GM12878 (cell line): ENCODE results near the gene GRIP2. TPM values are rescaled to one million over a fixed set of nuclear protein-coding genes. Genes with fewer than 3 reads are reported as not detected.

ENCODE experiments used
- ATAC-seq: fragments of 200-7000 bp; cut with Tn5 transposase; 3 replicates; pipeline ENCODE4 v1.9.1; 2020; ENCODE audit warnings: mild to moderate bottlenecking, moderate library complexity
- BruUV-seq: library from RNA; stranded (reverse); fragments of 400-500 nt; replicated peaks from 2 replicates; lab custom pipeline; 2021; lab: Mats Ljungman, UMichigan
- CTCF ChIA-PET: fragments of 300-600 bp; sonication (Branson Sonifier 250); formaldehyde crosslinking; extraction: SDS; loops from one replicate; lab custom pipeline; 2021; ENCODE audit warnings: inconsistent platforms; lab: Yijun Ruan, JAX
- POLR2A ChIA-PET: fragments of 350-600 bp; formaldehyde crosslinking; extraction: SDS; loops from one replicate; lab custom pipeline; 2021; ENCODE audit warnings: inconsistent platforms; lab: Charles Lee
- RAD21 ChIA-PET: fragments of 300-600 bp; sonication (Branson Sonifier 250); formaldehyde crosslinking; loops from one replicate; lab custom pipeline; 2023; ENCODE audit warnings: antibody characterized with exemption; ENCODE audit not compliant: unreplicated experiment; lab: Charles Lee
- SMC1A ChIA-PET: fragments of 300-600 bp; sonication (Branson Sonifier 250); formaldehyde crosslinking; loops from one replicate; lab custom pipeline; 2023; ENCODE audit not compliant: unreplicated experiment, uncharacterized antibody; lab: Charles Lee
- DNase-seq: peaks from one replicate; pipeline ENCODE4 v3.0.0-alpha.2; 2011; ENCODE audit warnings: low read depth, low spot score
- FAIRE-seq: peaks from 3 replicates; lab custom pipeline; 2011; peaks lifted over from hg19 to GRCh38; lab: Jason Lieb, UNC
- H2AFZ ChIP-seq: 2 replicates; pipeline ENCODE4 v1.6.0; 2011; ENCODE audit warnings: low read depth, low read length, control low read depth; ENCODE audit not compliant: control insufficient read depth
- H3K27ac ChIP-seq: 2 replicates; pipeline ENCODE4 v1.5.1; 2011; ENCODE audit warnings: control low read depth; ENCODE audit not compliant: control insufficient read depth, insufficient read depth
- H3K27me3 ChIP-seq, 2 experiments: replicated peaks in 1 of 2; 2 replicates each; pipeline versions ENCODE4 v1.6.0 to v1.6.1; 2011; ENCODE audit warnings: low read length in 1 of 2; ENCODE audit not compliant: control insufficient read depth in 2 of 2, insufficient read depth in 2 of 2
- H3K36me3 ChIP-seq, 2 experiments: 2 replicates each; pipeline ENCODE4 v1.5.1; 2011; ENCODE audit warnings: low read length in 1 of 2; ENCODE audit not compliant: control insufficient read depth in 2 of 2, insufficient read depth in 2 of 2
- H3K4me1 ChIP-seq: 2 replicates; pipeline ENCODE4 v1.6.1; 2011; ENCODE audit warnings: mild to moderate bottlenecking, low read length, moderate library complexity, mixed read lengths; ENCODE audit not compliant: control insufficient read depth, insufficient read depth
- H3K4me2 ChIP-seq: 2 replicates; pipeline ENCODE4 v1.6.0; 2011; ENCODE audit warnings: control low read depth; ENCODE audit not compliant: control insufficient read depth, insufficient read depth
- H3K4me3 ChIP-seq: fragments of 200-600 bp; sonication (generic); 2 replicates; pipeline ENCODE4 v1.5.1; 2016
- H3K79me2 ChIP-seq: 2 replicates; pipeline ENCODE4 v1.6.0; 2011; ENCODE audit warnings: low read length; ENCODE audit not compliant: control insufficient read depth, insufficient read depth
- H3K9ac ChIP-seq: 2 replicates; pipeline ENCODE4 v1.8.0; 2011; ENCODE audit warnings: low read length, control low read depth, mixed read lengths; ENCODE audit not compliant: control insufficient read depth, insufficient read depth
- H3K9me3 ChIP-seq: replicated peaks from 3 replicates; pipeline ENCODE4 v1.5.1; 2011; ENCODE audit warnings: mild to moderate bottlenecking, low read length; ENCODE audit not compliant: control insufficient read depth, insufficient read depth
- H4K20me1 ChIP-seq: 2 replicates; pipeline ENCODE4 v1.6.0; 2011; ENCODE audit not compliant: control insufficient read depth, insufficient read depth
- ATF3 ChIP-seq: IDR thresholded peaks from 2 replicates; pipeline ENCODE4 v1.6.1; 2011; ENCODE audit warnings: low read depth, mild to moderate bottlenecking, low read length, moderate library complexity, borderline replicate concordance; ENCODE audit errors: extremely low read depth
- ATF7 ChIP-seq: fragments of 450-650 bp; IDR thresholded peaks from 2 replicates; pipeline ENCODE4 v1.6.1; 2016; ENCODE audit warnings: low read depth, mild to moderate bottlenecking
- BCLAF1 ChIP-seq: fragments of 450-650 bp; IDR thresholded peaks from 2 replicates; pipeline ENCODE4 v1.6.1; 2017; ENCODE audit warnings: antibody characterized with exemption, mild to moderate bottlenecking, moderate library complexity
- EED ChIP-seq: sonication (generic); IDR thresholded peaks from 2 replicates; pipeline ENCODE4 v1.6.1; 2016; ENCODE audit warnings: antibody characterized with exemption, low read depth
- IKZF2 ChIP-seq, 2 experiments: fragments of 450-650 bp; IDR thresholded peaks; 2 replicates each; pipeline ENCODE4 v1.6.1; 2017; ENCODE audit warnings: mild to moderate bottlenecking in 2 of 2, moderate library complexity in 2 of 2
- KDM1A ChIP-seq: fragments of 200-600 bp; sonication (generic); IDR thresholded peaks from 2 replicates; pipeline ENCODE4 v1.6.1; 2016; ENCODE audit warnings: borderline replicate concordance
- KLF5 ChIP-seq: fragments of 450-650 bp; IDR thresholded peaks from 2 replicates; pipeline ENCODE4 v1.6.1; 2014; ENCODE audit warnings: mild to moderate bottlenecking; ENCODE audit not compliant: partially characterized antibody
- NR2C2 ChIP-seq: IDR thresholded peaks from 2 replicates; pipeline ENCODE4 v1.6.1; 2011; ENCODE audit warnings: borderline replicate concordance, low read depth; ENCODE audit not compliant: control insufficient read depth, insufficient read length
- PAX5 ChIP-seq: IDR thresholded peaks from 2 replicates; pipeline ENCODE4 v1.6.1; 2011; ENCODE audit warnings: low read depth, low read length, borderline replicate concordance
- POLR2A ChIP-seq: IDR thresholded peaks from 2 replicates; pipeline ENCODE4 v1.6.1; 2011; ENCODE audit warnings: low read depth, mild to moderate bottlenecking, low read length
- RB1 ChIP-seq: fragments of 450-650 bp; formaldehyde crosslinking; IDR thresholded peaks from 2 replicates; pipeline ENCODE4 v1.6.1; 2017; ENCODE audit warnings: mild to moderate bottlenecking, borderline replicate concordance
- RELA ChIP-seq: fragments of 450-650 bp; IDR thresholded peaks from 2 replicates; pipeline ENCODE4 v1.8.0; 2014; ENCODE audit warnings: borderline replicate concordance; ENCODE audit not compliant: partially characterized antibody
- SMAD5 ChIP-seq: IDR thresholded peaks from 2 replicates; pipeline ENCODE4 v1.6.1; 2016; ENCODE audit warnings: antibody characterized with exemption, low read depth
- ZNF592 ChIP-seq: fragments of 450-650 bp; IDR thresholded peaks from 2 replicates; pipeline ENCODE4 v1.6.1; 2017; ENCODE audit warnings: mild to moderate bottlenecking, moderate library complexity
- WGBS: methylation state at CpG from one replicate; pipeline ENCODE4 v1.1.6; 2016; ENCODE audit warnings: low lambda C conversion rate; ENCODE audit not compliant: insufficient replicate concordance, insufficient coverage; ENCODE audit errors: missing lambda C conversion rate; 5-methylcytosine and 5-hydroxymethylcytosine counted together
- in situ Hi-C: fragments of 300-500 bp; cut with MboI; formaldehyde crosslinking; loops from 9 replicates; pipeline ENCODE4 v1.14.3; 2018; ENCODE audit warnings: mixed read lengths
- intact Hi-C: fragments of 100-400 bp; cut with micrococcal nuclease; formaldehyde crosslinking; loops from one replicate; pipeline ENCODE4 v1.14.2; 2022; ENCODE audit not compliant: unreplicated experiment
- polyA plus RNA-seq, 11 experiments: library from polyadenylated mRNA; depleted of rRNA in 4 of 11; unstranded in 6 of 11; stranded (reverse) in 5 of 11; fragments of >200 nt; fragmentation: Nextera tagmentation in 4 of 11; fragmentation: Illumina TruSeq in 1 of 11; extraction: Ambion mirVana in 4 of 11; extraction: Trizol in 1 of 11; gene quantifications; 1 replicate in 1 of 11; 2 replicates in 10 of 11; pipeline versions ENCODE4 v1.2.1 to v1.2.3, GENCODE V29; 2011 to 2016; ENCODE audit warnings: inconsistent platforms in 2 of 11, missing spikeins in 2 of 11, low read depth in 1 of 11
- total RNA-seq, 4 experiments: library from RNA; depleted of rRNA in 3 of 4; stranded (reverse); fragments of >200 nt in 3 of 4; fragmentation: Illumina TruSeq in 1 of 4; extraction: Trizol in 1 of 4; gene quantifications; 2 replicates each; pipeline versions ENCODE4 v1.2.1 to v1.2.3, GENCODE V29; 2013 to 2021
- TF ChIP-seq, protein P1 (sequence below): IDR thresholded peaks from 2 replicates; pipeline ENCODE4 v1.6.1; 2011; ENCODE audit warnings: borderline replicate concordance, low read depth, mild to moderate bottlenecking, moderate library complexity, low read length; ENCODE audit not compliant: insufficient read depth, poor library complexity, severe bottlenecking

Gene GRIP2
- total and polyA plus RNA-seq, 10 of the 15 experiments (the other 5 are each of a cell fraction or from before 2014, with no cell fraction given): not detected

- no peak for TF ChIP-seq ZNF592
- no peak for TF ChIP-seq ATF3
- no peak for TF ChIP-seq RELA
- no peak for TF ChIP-seq KLF5
- TF ChIP-seq RB1: no peak
- no peak for TF ChIP-seq POLR2A
Observed at GRCh38 chr3:14457481-14457880, 82.7 kb downstream of the GRIP2 start (continued).

DNA sequence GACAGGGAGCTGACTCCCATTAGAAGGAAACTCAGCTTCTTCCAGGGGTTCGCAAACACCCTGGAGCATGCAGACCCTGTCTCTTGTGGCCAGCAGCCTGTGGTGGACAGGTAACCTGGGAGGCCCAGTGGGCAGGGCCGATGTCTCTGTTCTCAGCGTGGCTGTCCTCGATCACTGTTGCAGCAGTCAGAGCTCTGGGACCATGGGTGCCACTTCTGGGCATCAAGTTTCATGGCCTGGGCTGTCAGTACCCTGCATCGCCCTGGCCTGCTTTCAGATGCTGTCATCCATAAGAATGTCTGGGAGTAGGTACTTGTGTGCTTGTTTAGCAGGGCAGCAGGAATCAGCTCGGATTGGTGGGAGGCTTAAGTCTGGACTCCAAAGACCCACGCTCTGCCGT, 83.3 kb downstream of the GRIP2 start:
- in situ Hi-C loops: no loop called here
- Histone ChIP-seq H3K4me2 (no peak overlapping the region), H3K79me2 (no peaks in the 10 kb centered on the region), H3K4me3 (no peak overlapping the region), H3K9me3 (no peaks in the 10 kb centered on the region), H4K20me1 (no peaks in the 10 kb centered on the region), H3K27me3 (no peaks in the 10 kb centered on the region), H3K27ac (no peak overlapping the region), H3K36me3 (peaks cover 8 to 21% of the 10 kb centered on the region in 2 experiments; a peak in 3 of 4 replicates), H3K9ac (no peak overlapping the region), H3K4me1 (no peaks in the 10 kb centered on the region), H2AFZ (no peak overlapping the region)
- FAIRE-seq (no peak), DNase-seq (no peak), ATAC-seq (no peak)
- ChIA-PET CTCF (interaction anchor here (0.6 to 1.5 kb wide), 7 partner anchors 8 to 253 kb away, joined by 3 to 7 read pairs (median 3); no protein-coding TSS in a partner anchor), SMC1A (interaction anchor here (2.0 kb wide), 1 partner anchor 11 kb away, joined by 9 read pairs; no protein-coding TSS in a partner anchor), POLR2A (no interaction called here), RAD21 (interaction anchor here (1.3 to 1.8 kb wide), 3 partner anchors 11 to 54 kb away, joined by 4 read pairs; partner anchors contain the start of gene SLC6A6)
- no TSS peak for BruUV-seq
- 97% methylated on average over 8 of the region's 8 CpGs for WGBS
- intact Hi-C loops: no loop called here
- TF ChIP-seq IKZF2 (IDR thresholded peaks at IDR 0.05): no peak
- no peak for TF ChIP-seq ATF7
- no peak for TF ChIP-seq NR2C2
- TF ChIP-seq PAX5: no peak
- TF ChIP-seq, protein P1, sequence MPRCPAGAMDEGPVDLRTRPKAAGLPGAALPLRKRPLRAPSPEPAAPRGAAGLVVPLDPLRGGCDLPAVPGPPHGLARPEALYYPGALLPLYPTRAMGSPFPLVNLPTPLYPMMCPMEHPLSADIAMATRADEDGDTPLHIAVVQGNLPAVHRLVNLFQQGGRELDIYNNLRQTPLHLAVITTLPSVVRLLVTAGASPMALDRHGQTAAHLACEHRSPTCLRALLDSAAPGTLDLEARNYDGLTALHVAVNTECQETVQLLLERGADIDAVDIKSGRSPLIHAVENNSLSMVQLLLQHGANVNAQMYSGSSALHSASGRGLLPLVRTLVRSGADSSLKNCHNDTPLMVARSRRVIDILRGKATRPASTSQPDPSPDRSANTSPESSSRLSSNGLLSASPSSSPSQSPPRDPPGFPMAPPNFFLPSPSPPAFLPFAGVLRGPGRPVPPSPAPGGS: no peak
- no peak for TF ChIP-seq EED
- TF ChIP-seq BCLAF1: no peak
- TF ChIP-seq KDM1A: no peak
- no peak for TF ChIP-seq SMAD5
